ENCODE results near the gene CHIT1.

Gene CHIT1

DNA sequence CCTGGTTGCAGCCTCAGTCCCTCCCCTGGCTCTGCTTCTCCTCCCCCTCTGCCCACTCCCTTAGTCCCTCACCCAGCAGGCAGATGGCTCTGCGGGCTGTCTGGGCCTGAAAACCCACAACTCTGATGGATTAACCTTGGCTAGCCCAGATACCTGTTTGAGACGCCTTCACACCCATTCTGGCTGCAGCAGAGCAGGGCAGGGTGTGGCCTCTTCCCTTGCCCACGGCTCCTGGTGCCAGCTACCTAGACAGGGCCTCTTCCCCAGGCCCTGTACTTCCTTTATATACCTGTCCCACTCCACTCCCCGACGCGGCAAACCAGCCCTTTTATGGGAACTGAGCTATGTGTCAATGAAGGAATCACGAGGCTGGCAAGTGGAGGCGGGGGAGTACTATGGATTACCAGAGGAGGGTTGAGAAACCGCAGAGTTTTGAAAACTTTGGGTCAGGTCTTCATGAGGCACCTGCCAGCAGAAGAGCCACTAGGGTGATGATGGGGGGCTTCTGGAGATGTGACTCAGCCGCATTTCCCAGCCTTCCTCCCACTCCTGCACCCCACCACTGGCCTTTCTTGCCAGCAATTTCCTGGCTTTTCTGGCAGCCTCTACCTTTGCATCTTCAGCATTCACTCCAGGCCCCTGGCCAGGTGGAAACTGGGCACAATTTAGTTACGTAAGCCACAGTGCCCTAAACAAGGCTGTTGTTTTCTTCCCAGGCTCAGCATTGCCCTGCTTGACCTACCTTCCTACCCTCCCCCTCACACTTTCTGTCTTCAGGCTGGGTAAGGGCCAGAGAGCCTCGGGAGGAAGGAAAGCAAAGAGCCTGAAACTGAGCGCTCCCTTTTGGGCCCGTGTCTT lies 42.8 kb downstream of the CHIT1 start, which contains the start of gene CHI3L1:
CHI3L1 (minus strand) TSS at position 259 of the 858 bp plus-strand sequence; CDS start at position 178, 81 bp downstream.
- no peak for DNase-seq

DNA sequence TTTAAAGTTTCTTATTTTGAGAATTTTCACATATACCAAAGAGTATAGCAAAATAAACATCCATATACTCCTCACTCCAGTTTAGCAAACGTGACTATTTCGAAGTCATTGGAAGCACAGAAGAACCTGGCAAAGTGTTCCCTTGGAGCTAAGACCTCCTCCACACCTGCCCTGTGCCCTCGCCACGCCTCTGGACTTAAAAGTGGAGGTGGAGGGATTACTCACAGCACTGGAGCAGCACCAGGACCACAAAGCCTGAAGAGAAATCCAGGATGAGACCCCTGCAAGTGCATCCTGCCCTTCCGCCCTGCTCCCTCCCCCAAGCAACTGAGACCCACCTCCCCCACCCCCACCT lies 43.4 kb downstream of the CHIT1 start:
- DNase-seq, result no peak

DNA sequence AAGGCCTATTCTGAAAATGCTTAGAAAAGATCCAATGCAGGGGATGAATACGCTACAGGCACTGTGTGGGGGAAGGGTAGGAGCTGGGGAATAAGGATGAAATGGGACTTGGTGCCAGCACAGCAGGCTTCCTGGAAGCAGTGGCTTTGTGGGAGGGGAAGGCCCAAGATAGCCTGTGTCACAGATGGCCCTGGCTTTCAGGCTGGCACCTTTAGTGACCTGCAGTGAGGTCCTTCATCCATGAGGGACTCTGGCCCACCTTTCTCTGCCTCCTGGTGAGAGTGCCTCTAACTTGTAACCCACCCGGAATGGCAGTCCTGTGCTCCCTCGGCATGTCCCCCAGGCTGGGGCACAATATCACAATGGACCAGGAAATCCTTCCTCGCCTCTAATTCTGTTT lies 43.9 kb downstream of the CHIT1 start:
- no peak for DNase-seq

DNA sequence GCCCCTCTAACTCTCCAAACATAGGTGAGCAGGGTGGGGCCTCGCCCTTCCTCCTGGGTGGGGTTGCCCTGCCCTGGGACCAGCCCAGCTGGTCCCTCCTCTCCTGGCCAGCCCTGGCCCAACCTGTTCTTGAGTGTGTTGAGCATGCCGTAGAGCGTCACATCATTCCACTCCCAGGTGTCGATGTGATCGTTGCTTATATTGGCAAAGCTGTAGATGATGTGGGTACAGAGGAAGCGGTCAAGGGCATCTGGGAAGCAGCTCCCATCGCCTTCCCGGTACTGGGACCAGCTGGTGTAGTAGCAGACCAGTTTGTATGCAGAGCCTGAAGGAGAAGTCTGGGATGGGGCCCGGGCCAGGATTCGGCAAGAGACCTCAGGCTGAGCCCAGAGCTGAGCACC lies 44.4 kb downstream of the CHIT1 start:
- no peak for DNase-seq

DNA sequence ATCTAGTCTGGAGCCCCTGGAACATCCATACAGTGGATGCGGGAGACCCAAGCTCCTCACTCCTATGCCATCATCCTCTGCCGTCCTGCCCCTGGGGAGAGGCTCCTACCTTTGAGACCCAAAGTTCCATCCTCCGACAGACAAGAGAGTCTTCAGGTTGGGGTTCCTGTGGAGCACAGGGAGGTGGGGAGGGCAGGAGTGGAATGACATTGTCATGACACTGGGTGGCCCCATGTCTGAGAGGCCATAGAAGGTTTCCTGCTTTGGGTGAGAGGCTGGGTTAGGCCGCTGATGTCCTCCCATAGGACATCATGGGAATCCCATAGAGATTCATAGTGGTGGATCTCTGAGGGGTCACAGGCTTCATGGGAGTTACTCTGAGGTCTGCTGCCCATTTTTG lies 45.0 kb downstream of the CHIT1 start:
- no peak for DNase-seq

DNA sequence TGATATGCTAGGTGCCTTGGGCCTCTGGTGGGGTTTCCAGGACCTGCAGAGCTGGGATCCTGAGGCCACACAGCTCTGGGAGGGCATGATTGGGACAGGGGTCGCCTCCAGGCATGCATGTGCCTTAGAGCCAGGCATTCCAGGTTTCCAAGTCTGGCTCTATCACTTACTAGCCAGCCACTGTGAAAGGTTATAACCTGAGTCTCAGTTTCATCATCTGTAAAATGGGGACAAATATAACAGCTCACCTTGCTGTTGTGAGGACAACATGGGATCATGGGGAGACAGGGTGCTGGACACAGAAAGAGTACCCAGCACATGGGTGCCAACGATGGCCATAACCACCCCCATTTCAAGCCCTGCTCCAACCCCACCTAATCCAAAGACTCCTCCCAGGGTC lies 45.6 kb downstream of the CHIT1 start:
- DNase-seq, result no peak

DNA sequence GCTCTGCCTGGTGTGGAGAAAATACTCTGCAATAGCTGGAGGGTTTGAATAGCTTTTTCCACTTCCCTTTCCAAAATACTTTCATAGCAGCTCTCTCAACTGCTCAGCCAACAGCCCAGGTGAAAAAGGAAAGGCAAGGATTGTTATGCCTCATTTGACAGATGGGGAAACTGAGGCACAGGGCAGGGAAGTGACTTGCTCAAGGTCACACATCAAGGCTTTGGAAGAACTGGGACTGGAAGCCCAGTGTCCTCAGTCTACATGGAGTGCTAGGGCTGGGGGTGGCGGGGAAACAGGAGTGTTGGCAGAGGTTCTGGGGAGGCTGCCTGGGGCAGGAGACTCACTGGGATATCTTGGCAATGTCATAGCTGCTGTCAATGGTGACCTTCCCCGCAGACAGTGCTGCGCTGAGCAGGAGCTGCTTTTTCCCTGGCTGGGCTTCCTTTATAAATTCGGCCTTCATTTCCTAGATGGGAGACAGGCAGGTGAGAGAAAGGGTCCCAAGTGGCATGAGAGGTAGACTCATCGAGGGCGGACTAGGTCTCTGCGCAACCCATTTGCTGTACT lies 47.0 kb downstream of the CHIT1 start:
- DNase-seq, result no peak

DNA sequence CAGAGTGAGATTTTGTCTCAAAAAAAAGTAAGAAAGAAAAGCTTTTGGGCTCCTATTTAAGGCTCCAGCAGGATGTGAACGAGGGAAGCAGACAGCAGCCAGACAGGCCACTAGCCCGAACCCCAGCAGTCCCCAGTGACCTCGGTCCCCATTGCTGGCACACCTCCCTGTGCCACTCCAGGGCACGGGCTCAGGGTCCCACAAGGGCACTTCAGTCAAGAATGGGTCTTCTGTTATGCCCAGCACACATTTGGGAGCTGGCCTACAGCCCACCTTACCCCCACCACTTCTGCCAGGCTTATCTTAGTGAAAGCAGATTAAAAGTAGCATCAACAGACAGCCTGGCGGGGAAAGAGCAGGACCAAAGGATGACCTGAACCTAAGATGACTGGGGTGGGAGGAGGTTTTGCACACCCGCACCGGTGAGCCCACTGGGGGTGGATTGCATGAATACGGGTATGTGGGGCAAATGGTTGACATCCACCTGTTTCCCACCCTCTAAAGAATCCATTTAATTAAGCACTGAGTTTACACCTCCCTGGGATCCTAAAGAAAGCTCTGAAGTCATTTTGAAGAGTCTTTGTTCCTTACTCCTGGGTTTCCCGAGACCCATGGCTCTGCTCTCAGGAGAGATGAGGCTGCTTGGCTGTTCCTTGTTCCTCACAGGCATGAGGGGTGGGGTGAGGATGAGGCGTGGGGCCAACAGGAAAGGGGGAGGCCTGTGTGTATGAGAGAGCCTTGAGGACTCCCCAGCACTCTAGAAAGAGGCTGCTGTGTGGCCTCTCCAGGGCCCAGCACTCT lies 47.7 kb downstream of the CHIT1 start:
- no peak for DNase-seq

DNA sequence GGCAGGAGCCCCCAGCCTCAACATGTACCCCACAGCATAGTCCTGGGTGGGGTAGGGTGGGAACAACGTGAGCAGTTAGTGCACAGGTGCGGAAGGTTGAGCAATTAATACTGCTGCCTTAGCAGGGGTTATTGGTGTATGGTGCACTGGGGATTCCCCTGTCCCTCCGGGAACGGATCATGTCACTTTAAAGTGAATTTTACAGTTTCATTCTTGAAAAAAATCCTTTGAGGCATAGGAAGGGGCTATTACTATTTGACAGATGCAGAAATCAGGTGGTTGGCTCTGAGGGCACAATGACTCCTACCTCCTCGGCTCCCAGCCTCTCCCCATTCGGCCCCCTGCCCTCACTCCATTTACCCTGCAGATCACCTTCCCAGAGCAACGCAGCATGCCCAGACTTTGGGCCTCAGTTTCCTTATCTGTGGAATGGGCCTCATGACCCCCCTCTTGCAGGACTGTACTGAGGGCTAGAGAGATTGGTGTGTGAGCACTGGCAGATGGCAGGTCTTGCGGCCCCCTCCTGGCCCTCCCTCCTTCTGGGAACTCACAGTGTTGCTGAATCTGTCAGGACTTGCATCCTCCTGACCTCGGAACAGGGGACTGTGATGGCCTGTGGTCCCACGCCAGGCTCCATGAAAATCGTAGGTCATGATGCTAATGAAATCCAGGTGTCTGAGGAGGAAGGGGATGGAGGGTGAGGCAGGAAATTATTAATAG lies 48.7 kb downstream of the CHIT1 start:
- DNase-seq, result no peak

DNA sequence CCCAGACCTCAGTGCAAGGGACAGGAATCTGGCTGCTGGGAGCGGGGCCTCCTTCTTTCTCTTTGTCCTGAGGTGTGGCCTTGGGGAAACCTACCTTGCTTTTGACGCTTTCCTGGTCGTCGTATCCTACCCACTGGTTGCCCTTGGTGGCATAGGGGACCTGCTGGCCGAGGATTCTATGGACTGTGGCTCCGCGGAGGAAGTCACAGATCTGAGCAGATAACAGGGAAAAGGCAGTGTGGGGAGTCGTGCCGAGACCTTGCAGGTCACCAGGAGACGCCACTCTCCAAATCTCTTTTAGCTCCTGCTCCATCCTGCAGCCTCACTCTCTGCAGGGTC lies 49.8 kb downstream of the CHIT1 start:
- no peak for DNase-seq

DNA sequence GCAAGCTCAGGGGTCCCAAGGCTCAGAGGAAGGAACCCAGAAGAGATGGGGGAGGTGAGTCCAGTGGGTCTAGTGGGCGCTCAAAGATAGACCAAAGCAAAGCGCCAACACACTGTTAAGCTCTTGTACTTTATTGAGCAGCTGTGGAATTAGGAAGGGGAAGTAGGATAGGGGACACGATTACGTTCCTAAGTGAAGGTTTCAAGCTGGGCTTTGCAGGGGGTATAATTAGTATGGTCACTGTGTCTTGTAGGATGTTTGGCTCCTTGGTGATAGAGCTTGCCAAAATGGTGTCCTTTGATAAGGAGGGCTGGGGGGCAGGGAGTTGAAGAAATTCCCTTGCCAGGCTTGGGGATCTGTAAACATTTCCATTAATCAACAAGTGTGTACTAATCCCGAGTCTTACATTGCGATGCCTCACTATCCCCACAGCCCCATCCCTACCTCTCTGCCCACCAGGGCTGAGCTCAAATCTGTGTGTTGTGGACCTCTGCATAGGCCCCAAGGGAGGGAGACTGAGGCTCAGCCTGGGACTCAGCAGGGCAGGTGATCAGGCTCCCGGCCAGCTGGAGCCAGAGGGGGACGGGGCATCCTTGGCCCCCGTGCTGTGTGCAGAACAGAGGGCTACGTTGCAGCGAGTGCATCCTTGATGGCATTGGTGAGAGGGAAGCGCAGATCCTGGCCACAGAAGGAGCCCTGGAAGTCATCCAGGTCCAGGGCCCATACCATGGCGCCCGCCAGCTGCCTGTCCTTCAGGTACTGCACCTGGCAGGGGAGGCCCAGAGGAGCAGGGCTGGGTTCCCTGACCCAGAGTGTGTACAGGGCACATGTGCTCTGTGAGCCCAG lies 50.4 kb downstream of the CHIT1 start:
- DNase-seq, result no peak

DNA sequence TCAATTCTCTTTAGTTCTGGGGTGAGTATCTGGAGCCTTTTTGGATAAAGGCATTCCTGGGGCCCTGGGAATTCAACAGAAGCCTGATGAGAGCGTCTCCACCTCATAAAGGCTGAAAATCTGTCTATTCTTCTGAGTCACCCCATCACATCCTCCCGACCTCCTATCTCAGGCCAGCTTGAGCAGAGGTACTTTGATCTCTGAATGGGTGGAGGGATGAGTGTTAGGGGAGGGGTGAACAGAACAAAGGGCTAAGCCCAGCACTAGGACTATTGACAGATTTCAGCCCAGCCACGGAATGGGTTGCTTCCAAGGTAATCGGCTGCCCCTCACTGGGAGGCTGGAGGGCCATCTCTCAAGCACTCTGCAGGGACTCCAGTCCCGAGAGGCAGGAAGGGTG lies 51.4 kb downstream of the CHIT1 start:
- peak; percentile 66 for DNase-seq

DNA sequence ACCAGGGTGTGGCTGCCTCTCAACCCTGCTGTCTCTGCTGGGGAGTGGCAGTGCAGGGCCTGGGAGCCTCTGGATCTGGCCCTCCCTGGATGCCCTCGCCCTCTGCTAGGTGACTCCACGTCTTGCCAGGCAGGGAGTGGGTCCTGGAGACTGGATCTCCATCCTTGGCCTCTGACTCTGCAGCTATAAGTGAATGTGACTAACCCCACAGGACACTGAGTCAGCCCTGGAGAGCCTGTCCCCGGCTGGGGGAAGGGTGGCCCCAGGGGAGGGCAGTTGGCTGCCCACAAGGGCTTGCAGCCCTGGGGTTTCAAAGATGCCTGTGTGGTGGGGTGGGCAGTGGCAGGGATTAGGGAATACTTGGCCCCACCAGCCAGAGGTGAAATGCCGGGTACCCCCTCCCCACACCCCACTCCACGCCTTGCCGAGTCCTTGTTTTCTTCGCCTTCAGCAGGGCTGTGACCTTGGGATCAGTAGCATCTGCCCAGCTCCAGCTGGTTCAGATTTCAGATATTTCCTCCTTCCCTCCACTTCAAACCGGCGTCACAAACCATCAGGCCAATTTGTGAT lies 51.9 kb downstream of the CHIT1 start:
- peak; percentile 80 for DNase-seq

DNA sequence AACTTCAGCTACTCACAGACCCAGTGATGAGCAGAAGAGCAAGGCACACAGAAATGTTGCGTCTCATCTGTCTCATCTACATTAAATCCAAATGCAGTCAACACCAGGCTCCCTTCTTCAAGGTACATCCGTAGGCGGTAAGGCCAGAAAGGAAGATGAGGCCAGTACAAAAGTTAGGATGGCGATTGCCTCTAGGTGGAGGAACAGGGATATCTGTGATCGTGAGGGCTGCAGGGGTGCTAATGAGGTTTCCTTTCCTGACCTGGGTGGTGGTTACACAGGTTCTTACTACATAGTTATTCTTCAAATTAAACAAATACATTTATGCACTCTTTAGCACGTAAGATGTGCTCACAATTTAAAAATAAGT lies 52.5 kb downstream of the CHIT1 start:
- no peak for DNase-seq

DNA sequence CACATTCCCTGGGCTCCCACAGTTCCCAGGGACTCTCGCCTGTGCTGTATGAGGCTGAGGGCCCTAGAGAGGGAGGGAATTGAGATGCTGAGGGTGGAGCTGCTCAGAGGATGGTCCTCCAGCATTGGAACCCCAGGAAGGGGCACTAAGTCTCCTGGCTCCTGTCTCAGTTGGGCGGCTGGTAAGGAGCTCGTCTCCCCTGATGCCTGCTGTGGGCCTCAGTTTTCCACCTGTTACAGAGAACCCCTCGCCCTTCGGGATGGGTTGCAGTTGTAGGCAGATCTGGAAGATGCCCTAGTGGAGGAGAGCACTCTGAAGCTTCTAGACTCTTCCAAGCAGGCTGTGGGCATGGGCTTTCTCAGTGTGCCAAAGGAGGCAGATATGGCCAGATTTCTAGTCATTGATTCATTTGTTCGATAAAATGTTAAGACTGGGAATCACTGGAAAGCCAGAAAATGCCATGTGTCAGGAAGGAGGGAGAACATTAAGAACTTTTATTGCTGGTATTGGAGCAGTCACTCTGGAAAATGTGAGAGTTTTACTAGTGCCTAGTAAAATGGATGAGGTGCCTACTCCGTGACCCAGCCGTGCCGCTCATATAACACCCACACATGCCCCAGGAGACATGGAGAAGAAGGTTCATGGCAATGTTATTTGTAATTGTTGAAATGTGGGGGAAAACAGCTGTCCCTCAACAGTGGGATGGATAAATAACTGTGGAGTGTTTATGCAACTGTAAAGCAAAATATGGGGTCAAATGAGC lies 53.0 kb downstream of the CHIT1 start:
- no peak for DNase-seq

DNA sequence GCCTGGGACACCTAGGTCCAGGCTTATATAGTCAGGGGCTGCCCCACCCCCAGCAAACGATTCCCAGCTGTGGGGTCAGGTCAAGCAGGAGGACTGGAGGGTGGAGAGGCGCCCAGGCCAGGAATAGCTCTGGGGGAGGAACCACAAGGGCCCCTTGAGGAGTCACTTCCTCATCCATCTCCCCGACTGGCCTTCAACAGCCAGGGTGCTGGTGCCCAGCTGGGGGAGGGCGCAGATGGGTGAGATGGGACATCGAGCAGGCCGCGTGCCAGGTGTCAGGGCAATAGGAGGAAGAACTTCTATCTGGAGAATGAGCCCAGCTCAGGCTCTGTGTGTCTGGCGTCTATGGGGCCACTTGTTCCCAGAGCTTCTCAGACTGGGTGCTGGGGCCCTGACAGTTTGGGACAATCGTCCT lies 53.6 kb downstream of the CHIT1 start:
- no peak for DNase-seq

DNA sequence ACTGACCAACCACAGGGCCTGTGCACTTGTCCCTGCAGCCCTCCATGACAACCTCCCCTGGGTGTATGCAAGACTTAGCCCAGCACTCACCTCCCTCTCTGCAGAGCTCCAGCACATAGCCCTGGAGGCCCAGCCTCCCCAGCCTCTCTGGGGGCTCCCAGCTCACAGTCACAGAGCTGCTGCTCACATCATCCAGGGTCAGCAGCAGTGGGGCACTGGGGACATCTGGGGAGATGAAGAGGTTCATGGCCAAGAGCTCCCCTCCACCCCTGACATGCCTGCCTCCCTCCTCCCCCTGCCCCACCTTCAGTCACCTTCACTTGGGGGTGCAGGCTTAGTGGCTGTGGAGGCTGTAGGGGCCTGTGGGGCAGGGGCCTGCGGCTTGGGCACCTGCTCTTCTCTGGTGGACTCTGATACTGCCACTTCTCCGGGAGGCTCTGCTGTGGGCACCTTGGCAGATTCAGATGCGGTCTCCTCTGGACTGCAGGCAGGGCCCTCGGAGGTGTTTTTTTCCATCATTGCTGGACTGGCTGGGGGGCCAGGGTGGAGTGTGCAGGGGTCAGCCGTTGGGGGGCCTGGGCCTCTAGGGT lies 54.1 kb downstream of the CHIT1 start, which contains the start of gene MYBPH:
MYBPH (minus strand) TSS at position 590 of the 590 bp plus-strand sequence; CDS start at position 519, 71 bp downstream.
- no peak for DNase-seq

DNA sequence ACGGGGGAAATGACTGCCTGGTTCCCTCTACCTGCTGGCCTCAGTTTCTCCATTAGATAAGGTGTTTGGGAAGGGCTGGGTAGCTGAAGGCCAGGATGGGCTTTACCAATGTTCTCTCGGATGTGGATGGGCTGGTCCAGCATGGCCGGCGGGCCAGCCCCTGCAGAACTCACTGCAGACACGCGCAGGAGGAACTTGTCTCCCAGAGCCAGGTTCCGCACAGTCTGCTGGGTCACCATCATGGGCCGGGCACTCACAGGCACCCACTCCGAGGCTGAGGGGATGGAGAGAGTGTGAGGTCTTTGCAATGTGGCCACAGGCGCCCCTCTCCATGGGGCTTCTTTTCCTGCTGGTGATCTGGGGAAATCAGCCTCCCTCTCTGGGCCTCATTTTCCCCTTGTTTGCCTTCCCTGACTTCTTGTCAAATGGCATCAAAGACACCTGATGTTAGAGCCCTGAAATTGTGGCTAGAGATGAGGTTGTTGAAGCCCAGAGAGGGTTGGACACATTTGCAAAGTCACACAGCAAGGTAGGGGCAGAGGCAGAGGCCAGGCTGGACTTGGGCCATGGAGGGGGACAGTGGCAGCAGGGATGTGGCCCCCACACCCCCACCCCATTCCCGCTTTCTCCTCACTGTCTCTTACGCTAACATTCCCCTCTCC lies 55.0 kb downstream of the CHIT1 start:
- DNase-seq, result no peak

DNA sequence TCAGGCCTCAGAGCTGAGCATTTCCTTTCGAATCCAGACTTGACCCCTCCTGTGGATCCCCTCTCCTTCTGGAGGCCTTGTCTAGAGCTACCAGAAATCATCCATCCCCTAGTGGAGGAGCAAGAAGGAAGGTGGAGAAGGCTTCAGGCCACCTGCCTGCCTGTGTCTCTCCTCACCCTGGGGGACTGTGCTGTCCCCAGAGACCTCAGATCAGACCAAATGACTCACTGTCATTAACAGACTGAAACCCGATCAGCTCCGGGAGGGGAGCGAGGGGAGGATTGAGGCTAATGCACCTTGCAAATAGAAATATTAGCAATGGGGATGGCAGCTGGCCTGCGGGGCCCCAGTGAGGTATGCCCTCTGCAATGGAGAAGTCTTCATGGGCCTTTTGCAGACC lies 55.9 kb downstream of the CHIT1 start:
- no peak for DNase-seq

DNA sequence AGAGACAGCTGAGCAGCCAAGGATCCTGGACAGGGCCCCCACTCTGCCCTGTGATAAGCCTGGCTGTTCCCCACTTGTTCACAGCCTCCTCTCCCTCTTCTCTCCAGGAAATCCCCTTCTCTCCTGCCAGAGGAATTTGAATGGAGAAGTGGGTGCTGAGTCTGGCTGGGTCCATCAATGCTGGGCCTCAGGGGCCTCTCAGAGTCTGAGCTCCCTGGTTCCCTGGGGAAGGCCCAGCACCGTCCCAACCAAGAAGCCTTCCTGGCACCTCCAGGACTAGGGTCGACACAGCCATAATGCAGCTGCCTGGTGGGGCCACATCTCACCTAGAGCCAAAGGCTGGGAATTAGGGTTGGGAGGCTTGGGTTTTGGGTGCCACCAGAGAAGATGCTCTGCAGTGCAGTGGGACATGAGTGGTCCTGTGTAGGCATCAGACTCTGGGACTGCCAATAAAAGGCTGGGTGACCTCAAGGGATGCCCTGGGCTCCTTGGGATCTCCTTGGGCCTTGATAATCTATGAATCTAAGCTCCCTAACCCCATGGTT lies 56.4 kb downstream of the CHIT1 start:
- no peak for DNase-seq

All from HCEC 1CT (cell line).